ENCODE measurements around the gene TECPR1.

TECPR1 gene, protein sequence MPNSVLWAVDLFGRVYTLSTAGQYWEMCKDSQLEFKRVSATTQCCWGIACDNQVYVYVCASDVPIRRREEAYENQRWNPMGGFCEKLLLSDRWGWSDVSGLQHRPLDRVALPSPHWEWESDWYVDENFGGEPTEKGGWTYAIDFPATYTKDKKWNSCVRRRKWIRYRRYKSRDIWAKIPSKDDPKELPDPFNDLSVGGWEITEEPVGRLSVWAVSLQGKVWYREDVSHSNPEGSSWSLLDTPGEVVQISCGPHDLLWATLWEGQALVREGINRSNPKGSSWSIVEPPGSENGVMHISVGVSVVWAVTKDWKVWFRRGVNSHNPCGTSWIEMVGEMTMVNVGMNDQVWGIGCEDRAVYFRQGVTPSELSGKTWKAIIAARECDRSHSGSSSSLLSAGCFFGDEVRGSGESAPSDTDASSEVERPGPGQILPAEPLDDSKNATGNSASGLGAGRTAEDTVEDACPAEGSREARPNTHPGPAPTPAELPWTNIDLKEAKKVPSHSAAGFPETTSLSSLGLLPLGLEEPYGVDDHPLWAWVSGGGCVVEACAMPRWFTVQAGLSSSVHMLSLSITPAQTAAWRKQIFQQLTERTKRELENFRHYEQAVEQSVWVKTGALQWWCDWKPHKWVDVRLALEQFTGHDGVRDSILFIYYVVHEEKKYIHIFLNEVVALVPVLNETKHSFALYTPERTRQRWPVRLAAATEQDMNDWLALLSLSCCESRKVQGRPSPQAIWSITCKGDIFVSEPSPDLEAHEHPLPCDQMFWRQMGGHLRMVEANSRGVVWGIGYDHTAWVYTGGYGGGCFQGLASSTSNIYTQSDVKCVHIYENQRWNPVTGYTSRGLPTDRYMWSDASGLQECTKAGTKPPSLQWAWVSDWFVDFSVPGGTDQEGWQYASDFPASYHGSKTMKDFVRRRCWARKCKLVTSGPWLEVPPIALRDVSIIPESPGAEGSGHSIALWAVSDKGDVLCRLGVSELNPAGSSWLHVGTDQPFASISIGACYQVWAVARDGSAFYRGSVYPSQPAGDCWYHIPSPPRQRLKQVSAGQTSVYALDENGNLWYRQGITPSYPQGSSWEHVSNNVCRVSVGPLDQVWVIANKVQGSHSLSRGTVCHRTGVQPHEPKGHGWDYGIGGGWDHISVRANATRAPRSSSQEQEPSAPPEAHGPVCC

DNA sequence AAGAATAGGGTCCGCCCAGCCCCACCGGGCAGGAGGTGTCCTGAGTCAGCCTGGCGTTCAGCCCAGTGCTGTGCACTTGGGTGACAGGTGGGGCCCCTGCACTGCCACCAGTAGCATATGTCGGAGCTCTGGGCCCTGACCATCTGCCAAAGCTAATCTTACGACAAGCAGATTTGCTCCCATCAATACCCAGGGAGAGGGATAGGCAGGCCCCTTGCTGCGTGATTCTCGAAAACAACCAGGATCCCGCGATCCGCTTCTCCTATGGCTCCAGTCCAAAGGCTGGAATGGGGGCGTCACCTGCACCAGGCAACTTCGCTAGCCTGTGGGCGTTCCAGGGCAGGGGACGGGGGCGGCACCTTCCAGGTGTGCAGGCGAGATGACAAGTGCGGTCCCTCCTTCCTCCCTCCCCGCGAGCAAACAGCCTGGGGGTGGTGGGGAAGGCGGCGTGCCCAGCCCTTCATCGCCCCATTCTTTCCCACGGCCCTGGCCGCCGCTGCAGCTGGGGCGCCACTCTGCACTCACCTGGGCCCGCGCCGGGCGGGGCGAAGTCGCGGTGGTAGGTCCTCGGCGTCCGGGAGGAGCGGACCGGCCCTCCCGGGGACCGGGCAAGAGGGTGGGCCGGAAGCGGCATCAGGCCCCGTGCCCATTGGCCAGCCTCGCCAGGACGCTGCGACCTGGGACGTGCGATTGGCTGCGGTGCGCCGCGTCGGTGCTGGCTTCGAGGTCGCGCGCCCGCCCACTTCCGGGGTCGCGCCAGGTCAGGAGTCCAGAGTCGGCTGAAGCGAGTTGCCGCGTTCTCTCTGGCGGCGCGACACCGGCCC lies at the start of gene TECPR1:
Gene TECPR1 (minus strand): TSS at position 632 of the 824 bp plus-strand sequence. CDS start 6,086 bp downstream, outside the sequence.
- peak; percentile 90 for DNase-seq

DNA sequence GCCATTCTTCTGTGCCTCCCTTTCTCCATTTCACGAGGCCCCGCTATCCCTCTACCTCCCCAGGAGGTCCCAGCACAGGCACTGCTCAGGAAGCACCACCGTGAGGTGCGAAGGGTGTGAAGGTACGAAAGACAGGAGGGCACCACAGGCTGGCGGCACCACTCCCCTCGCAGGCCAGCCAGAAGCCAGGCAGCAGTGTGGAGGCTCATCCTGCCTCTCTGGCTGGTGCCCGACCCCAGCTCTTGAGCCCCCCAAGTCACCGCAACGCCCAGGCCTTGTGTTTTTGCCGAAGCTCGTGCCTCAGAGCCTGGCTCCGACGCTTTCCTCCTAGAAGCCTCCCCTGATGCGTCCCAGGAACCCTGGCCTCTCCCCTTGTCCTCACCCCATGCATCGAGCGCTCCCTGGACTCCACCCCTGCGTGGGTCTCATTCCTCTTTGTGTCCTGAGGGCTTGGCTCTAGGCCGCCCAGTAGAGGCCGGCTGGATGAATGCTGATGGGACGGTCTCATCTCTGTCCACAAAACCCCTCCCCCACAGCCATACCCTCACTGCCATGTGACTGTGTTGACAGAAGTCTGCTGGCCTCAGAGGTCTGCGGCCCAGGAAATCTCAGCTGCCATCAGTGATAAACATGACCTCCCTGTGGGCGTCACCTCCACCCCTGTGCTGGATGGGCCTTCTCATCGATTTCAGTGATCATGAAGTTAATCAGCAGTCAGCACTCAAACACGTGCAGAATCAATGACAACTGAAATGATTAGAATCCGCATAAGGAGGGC lies 48.8 kb upstream of the TECPR1 start:
- no peak for DNase-seq

DNA sequence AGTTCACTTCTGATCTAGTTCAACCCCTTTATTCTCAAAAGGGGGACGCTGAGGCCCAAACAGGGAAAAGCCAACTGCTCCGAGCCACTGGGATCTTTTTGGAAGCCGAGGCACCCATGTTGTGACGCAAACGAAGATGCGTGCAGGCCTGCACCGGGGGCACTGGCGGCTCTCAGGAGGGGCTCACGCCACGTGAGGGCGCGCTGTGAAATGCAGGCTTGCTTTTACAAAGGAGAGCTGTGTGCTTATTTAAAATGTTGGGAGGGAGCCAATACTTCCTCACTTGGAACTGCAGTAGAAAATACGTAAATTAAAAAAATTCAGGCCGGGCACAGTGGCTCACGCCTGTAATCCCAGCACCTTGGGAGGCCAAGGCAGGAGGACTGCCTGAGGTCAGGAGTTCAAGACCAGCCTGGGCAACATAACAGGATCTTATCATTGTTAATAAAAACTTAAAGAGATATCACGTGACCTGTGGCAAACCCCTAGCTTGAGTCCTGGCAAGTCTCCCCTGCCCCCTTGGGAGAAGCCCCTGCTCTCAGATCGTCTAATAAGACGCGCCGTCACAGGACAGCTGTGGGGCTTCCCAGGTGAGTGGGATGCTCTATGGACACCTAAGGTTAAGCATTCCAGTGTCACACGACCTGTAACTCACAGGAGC lies 45.7 kb upstream of the TECPR1 start:
- DNase-seq = no peak

DNA sequence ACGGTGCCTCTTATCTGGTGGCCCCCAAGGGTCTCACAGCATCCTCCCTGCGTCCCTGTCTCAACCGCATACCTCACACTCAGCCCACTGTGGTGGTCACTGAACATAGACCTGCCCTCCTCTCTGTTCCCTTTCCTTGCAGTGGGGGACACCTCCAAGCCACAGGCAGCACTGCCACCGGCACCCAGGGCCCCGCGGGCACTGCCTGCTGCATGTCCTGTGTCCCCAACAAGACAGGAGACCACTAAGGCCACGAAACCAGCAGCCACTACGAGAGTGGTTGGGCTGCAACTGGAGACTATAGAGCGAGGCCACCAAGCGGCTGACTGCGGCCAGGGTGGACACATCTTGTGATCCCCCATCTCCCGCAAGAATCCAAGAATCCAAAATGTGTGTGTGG lies 44.8 kb upstream of the TECPR1 start:
- DNase-seq = no peak

DNA sequence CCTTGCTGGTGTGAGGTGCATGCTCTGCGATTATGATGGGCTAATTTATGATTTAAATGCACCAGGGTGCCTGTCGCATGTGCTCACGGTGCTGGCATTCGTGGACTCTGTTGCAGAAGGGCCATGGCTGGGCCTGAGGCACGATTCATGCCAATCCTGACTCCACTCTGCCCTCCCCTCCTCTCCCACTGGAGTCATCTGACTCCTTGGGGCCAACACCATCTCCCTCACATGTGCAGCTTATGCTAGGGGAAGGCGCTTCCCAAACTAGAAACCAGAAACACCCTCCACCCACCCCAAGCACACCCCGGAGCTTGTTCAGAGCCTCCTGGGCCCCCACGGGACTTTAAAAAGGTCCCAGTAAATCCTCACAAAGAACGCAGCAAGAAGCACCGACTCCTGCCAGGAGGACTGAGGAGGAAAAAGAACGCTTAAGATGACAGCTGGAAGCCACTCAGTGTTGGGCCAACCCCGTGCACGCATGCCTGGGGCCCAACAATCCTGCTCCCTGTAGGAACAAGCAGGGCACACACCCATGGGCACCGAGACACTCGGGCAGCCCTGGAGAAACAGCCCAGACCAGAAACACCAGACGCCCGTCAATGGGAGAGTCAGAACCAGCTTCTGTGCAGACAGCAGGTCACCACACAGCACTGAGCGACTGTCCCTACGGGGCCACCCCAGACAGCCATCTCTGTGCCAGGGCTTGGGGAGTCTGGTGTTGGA lies 43.6 kb upstream of the TECPR1 start:
- DNase-seq = no peak

DNA sequence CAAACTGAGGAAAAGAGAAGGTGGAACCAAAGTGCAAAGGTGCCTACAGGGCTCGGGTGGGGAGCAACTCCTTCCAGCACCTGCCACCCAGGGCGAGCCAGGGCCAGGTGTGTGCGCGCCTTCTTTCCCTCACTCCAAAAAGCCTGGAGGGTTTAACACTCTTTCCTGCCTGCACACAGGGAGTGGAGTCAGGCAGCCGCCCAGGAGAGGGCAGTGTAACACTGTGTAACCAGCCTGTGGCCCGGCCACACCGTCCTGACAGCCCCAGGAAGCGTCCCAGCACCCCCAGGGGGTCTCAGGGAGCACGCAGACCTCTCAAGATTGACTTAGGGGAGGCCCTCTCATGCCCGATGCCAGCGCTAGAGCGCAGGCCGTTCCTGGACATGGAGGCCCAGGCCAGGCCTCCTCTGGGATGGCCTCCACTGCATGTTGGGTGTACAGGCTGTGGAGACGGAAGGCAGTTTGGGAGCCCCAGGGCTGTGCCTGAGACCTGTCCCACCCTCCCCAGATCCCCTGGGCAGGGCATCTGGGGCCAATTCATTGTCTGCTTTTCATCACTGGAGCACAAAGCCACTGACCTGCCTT lies 42.9 kb upstream of the TECPR1 start:
- DNase-seq = peak; percentile 83

DNA sequence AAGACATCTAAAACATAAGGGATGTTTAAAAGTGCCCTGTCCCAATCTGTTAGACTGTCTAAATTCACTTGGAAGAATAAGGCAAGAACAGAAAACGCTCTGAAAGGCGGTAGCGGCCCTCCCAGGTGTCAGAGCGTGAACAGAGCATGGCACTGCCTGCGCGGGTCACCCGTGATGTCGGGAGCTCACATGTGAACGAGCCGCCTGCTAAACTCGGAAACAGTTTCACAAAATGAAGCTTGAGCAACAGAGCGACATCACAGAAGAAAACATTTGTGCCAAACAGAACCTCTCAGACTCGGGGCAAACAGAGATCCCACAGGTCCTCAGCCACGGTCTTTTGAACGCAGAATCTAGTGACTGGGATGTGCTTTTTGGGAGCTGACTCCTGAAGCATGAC lies 42.3 kb upstream of the TECPR1 start:
- no peak for DNase-seq

DNA sequence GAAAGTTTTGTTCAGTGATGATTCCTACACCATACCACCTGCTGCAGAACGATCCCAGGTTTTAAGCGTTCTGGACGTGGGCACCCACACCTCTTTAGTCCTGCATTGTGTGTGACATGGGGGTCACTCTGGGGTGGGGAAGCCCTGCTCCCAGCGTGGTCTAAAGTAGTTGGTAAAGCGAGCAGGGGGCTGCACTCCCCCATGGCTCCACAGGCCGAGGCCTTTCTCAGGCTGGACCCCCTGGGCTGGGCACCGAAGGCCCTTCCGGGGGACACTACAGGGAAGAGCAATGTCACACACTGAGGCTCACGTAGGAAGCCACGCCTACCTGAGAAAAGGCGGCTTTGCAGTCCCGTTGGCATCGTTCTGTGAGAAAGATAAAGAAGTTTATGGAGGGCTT lies 41.7 kb upstream of the TECPR1 start:
- no peak for DNase-seq

DNA sequence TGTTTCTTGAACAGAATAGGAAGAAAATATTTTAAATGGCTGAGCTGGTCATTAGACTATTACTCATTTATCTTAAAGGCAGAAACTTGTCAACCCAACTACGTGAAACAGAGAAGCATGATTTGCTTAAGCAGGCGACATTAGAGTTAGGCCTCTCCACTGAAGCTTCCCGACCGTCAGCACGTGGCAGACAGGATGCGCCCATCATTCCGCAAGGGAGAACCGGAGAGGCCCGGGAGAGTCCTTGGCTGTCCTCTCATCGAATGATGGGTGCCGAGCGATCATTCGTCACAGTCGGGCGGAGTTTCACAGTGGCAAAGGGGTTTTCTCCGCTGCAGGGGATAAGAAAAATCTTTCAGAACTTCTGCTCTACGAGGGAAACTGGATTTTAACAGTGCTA lies 41.2 kb upstream of the TECPR1 start:
- no peak for DNase-seq

DNA sequence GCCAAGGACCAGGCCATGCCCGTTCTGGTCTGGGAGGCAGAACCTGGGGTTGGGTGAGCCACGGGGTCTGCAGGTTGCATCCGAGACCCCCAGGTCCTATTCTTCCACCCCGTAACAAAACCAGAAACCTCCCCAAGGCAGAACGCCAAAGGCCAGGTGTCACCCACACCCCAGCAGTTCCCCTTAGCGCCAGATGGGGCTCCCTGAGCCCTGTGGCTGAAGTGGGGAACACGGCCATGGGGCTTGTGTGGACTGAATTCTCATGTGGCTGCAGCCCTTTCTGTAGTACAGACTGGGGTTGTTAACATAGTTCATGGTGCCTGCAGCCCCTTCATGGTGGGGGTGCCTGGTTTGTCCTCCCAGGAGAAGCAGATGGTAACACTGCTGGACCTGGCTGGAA lies 39.7 kb upstream of the TECPR1 start:
- no peak for DNase-seq

DNA sequence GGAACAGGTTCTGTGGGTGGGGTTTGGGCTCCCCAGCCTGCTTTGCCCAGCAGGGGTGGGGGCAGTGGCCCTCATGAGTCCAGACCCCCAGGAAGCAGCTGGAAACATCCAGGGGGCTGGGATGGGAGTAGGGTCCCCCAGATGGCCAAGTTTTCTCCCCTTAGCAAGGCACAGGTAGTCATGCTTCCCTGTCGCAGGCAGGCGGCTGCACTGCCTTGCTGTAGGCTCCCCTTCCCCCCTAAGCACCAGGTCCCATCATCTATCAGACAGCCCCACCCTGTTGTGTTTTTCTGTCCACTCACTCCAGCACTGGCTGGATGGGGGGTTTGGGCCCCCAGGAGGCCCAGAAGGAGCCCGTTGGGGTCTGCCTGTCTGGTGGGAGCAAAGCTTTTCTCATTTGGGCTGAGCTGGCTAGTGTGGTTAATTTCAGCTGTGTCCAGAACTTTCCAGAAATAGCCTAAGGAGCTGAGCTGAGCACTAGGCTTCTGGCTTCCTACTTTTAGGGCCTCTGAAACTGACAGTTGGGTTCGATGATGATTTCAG lies 37.4 kb upstream of the TECPR1 start:
- DNase-seq = no peak

DNA sequence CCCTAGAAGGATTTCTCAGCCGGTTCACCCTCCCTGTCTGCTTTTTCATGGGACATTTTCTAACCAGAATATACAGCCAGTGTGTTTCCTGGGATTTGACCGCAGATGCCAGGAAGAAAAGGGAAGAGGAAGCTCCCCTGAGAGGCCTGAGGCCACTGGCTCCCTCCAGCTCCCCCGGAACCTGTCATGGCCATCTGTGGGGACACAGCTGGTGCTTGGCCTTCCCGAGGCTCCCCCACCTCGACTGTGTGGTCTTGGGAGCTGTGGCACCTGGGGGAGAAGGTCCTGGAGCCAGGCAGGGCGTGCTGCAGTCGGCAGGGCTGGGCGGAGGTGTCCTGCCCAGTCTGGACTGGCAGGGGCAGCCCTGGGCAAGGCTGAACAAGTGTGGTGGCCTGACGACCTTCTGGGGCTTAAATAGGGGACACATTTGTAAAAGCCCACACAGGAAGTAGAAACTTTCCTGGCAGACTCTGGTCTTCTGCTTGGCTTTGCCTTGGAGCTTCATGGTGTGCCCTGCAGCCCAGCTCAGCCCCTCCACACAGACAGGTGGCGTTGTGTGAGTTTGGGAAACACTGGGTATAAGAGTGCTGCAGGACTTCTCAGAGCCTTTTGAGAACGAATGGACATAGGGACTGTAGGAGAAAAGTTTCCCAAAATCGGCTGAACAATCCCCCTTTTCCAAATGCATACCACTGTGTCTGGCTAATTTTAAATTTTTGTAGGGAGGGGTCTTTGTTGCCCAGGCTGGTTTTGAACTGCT lies 36.2 kb upstream of the TECPR1 start:
- DNase-seq = no peak

DNA sequence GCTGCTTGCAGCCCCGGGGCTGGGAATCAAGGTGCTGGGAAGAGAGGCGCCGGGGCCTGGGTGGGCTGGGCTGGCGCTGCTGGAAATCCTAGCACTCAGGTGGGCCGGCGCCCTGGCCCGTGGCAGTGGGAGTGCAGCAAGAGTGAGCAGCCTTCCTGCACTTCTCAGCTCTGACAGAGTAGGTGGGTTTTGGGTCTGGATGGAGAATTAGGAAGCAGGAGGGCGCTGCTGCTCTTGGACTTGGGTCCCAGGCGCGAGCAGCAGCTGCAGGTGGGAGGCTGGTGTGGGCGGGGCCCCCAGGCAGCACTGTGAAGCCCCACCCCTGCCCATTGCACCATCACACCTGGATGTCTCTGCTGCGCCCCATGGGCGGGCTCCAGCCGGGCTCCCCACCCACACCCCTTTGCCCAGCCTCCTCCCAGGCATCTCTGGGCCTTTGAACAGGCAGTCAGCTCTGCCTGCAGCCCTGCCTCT lies 35.5 kb upstream of the TECPR1 start:
- DNase-seq = peak; percentile 70

DNA sequence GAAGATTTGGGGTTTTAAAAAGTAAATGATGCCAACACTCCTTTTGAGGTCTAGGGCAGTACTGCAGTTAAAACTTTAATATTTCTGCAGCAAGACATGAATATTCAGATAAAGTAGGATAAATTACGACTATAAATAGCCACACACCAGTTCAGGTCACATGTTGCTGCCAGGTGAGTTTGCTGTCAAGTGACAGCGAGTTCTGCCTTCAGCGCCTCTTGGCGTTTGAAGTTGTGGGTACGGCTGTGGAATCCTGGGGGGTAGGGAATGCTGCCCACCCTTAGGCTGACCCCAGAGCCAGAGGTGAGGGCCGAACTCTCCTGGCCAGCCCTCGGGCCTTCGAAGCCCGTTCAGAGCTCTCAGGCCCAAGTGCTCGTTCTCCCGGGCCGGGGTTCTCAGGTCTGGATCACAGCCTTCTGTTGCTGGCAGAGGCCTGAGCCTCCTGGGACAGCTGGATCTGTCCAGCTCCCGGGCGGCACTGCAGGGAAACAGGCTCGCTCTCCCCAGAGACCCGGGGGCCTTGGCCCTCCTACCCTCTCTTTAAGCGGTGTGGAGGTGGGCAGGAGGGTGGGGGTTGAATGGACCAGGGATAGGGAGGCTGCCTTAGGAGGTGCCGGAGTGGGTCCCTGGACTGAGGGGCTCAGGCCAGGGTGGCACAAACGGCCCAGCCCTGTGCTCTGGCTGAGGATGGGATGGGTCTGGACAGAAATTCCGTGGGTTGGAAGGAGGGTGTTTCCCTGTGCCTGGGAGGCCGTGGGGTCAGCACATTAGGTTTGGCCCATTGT lies 34.9 kb upstream of the TECPR1 start:
- DNase-seq = no peak

DNA sequence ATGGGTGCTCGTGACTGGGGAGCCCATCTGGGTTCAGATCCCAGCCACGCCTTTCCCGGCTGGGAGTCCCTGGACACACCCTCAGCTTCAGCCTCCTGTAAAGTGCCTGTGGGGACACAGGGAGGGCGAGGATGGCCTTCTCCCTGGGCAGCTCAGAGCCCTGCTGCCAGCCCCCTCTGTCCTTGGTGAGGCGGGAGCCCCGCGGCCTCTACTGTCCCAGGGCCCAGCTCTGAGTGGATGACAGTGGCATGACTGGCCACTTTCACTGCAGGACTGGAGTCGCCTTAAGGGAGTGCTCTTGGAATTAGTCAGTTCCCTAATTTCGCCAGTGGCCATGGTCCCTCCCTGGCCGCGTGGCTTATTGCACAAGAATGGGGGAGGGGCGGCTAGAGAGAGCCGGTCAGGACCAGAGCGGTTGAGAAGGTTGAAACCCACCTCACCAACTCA lies 34.1 kb upstream of the TECPR1 start:
- DNase-seq = no peak

DNA sequence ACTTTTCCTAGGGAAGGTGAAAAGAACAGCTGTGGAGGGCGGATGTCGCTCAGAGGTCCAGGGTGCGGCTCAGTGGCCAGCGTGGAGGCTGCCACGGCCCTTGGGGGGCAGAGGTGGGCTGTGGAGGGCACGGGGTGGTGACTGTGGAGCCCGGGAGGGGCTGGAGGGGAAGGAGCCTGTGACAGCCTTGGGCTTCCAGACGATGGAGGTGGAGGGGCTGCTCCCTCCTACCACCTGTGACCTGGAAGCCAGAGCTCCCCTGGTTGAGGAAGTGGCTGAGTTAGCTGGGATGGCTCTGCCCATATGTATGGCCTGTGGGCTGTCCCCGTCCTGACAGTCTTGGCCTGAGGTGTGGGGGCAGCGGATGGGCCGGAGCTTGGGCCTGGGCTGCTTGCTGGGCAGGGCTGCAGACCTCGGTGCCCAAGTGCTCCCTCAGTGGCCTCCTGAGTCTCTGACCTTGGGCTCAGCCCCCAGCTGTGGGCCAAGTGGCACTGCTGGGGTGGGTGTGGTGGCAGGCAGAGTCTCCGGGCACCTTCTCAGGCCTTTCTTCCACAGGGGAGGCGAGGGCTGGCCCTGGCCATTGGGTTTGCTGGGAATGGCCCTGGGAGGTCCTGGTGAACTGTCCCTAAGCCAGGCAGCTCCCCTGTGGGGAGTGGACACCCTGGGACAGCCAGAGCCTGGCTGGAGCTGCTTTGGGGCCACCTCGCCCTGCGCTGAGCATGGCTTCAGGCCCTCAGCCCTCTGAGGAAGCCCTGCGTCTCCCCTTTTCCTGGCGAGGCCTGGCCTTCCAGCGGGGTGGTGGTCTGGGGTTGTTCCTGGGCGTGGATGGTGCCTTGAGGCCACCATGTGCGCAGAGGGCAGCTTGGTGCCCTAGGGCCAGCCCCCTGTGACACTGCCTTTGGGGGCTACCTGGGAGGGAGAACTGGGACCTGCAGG lies 33.4 kb upstream of the TECPR1 start:
- no peak for DNase-seq

Data from NCI-H345 (cell line).